Thyroid gland (tissue), 4 donors: ENCODE data around the gene SETD7.

Source experiments
- POLR2A ChIP-seq, 2 donors: fragments of 450-650 bp; IDR thresholded peaks; one replicate each; pipeline ENCODE4 v1.6.1; 2017; ENCODE audit warnings: antibody characterized with exemption in 2 of 2, mild to moderate bottlenecking in 2 of 2, moderate library complexity in 1 of 2
- TF ChIP-seq, protein P1 (sequence below), 6 experiments: fragments of 200-600 bp in 3 of 6; fragments of 450-650 bp in 3 of 6; sonication (generic) in 3 of 6; IDR thresholded peaks; one replicate each; pipeline ENCODE4 v1.5.1; 2016 to 2019; ENCODE audit warnings: antibody characterized with exemption in 6 of 6, mild to moderate bottlenecking in 2 of 6, inconsistent platforms in 1 of 6, moderate library complexity in 1 of 6

DNA sequence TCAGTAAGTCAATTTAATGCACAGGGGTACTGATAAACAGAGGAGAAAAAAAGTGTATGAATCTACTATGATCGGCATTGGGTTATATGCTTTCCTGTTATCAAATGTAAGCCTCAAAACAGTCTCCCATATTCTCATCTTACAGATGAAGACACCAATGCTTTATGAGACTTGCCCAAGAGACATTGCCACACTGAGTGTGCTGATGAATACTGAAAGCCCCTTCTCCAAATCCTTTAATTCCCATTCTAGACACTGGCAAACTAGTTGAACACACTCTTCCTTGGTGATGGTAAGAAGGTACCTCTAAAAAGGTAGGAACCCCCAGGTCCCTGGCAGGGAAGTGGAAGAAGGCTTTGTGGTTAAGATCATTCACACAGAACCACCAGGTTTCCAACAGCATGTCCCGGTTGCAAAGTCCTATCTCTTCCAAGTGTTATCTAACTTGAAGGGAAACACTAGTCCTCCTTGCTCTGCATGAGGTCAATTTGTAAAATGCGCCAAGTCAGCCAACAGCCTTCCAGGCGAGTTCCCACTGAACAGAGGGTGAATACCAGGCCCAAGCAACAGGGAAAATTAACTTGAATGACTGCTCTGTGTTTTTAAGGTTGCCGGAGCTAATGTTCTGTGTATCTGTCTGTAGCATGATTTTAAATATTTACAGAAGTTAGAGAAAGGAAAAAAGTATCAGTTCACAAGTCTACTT lies 5.1 kb downstream of the SETD7 start:
- TF ChIP-seq, protein P1, sequence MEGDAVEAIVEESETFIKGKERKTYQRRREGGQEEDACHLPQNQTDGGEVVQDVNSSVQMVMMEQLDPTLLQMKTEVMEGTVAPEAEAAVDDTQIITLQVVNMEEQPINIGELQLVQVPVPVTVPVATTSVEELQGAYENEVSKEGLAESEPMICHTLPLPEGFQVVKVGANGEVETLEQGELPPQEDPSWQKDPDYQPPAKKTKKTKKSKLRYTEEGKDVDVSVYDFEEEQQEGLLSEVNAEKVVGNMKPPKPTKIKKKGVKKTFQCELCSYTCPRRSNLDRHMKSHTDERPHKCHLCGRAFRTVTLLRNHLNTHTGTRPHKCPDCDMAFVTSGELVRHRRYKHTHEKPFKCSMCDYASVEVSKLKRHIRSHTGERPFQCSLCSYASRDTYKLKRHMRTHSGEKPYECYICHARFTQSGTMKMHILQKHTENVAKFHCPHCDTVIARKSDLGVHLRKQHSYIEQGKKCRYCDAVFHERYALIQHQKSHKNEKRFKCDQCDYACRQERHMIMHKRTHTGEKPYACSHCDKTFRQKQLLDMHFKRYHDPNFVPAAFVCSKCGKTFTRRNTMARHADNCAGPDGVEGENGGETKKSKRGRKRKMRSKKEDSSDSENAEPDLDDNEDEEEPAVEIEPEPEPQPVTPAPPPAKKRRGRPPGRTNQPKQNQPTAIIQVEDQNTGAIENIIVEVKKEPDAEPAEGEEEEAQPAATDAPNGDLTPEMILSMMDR (IDR thresholded peaks at IDR 0.05) = no peak
- TF ChIP-seq POLR2A (IDR thresholded peaks at IDR 0.05) = no peak
